GM21619 (cell line): Measurements from ENCODE around the gene RERE.

Experiments used
- ATAC-seq: cut with Tn5 transposase; IDR thresholded peaks from one replicate; pipeline ENCODE4 v1.9.1; 2021; ENCODE audit not compliant: unreplicated experiment

The RERE gene

GRCh38 chr1:8495928-8496401 is 321.5 kb downstream of the RERE start:
- peak; percentile 37 for ATAC-seq

- no peak for ATAC-seq
Observed at GRCh38 chr1:8494681-8495080, 322.8 kb downstream of the RERE start.

- no peak for ATAC-seq
Observed at GRCh38 chr1:8493916-8494540, 323.4 kb downstream of the RERE start.

GRCh38 chr1:8487249-8487648 is 330.2 kb downstream of the RERE start:
- ATAC-seq: no peak

GRCh38 chr1:8486047-8486446 is 331.4 kb downstream of the RERE start:
- no peak for ATAC-seq

- no peak for ATAC-seq
Observed at GRCh38 chr1:8483586-8483985, 333.9 kb downstream of the RERE start.

GRCh38 chr1:8482979-8483381 is 334.5 kb downstream of the RERE start:
- ATAC-seq: no peak

GRCh38 chr1:8481650-8482380 is 335.6 kb downstream of the RERE start:
- ATAC-seq: no peak

GRCh38 chr1:8478566-8478965 is 338.9 kb downstream of the RERE start:
- no peak for ATAC-seq

GRCh38 chr1:8477983-8478362 is 339.5 kb downstream of the RERE start:
- ATAC-seq: no peak

- ATAC-seq: peak; percentile 78
Observed at GRCh38 chr1:8477166-8477982, 340.1 kb downstream of the RERE start.

GRCh38 chr1:8476006-8476405 is 341.4 kb downstream of the RERE start:
- no peak for ATAC-seq

- ATAC-seq: no peak
Observed at GRCh38 chr1:8474369-8474768, 343.1 kb downstream of the RERE start.

- ATAC-seq: no peak
Observed at GRCh38 chr1:8473891-8474300, 343.5 kb downstream of the RERE start.

GRCh38 chr1:8473121-8473875 is 344.1 kb downstream of the RERE start:
- no peak for ATAC-seq

GRCh38 chr1:8472668-8473067 is 344.8 kb downstream of the RERE start:
- no peak for ATAC-seq

GRCh38 chr1:8471451-8471850 is 346.0 kb downstream of the RERE start:
- no peak for ATAC-seq

- no peak for ATAC-seq
Observed at GRCh38 chr1:8468751-8469150, 348.7 kb downstream of the RERE start.

- no peak for ATAC-seq
Observed at GRCh38 chr1:8467308-8467707, 350.1 kb downstream of the RERE start.

GRCh38 chr1:8465692-8466091 is 351.7 kb downstream of the RERE start:
- no peak for ATAC-seq

GRCh38 chr1:8465013-8465412 is 352.4 kb downstream of the RERE start:
- ATAC-seq: no peak
